ENCODE data around the gene TMEM184B. TPM values are rescaled to one million over a fixed set of nuclear protein-coding genes. Genes with fewer than 3 reads are reported as not detected.
A peak's percentile ranks its signal among the peaks of the same experiment; 100 is the strongest.

Gene TMEM184B
- total RNA-seq, 3 donors from 2014 or later (not counting 1 experiment from before 2014, with no cell fraction given): 58.1 to 72.5 (median 68.6) TPM

DNA sequence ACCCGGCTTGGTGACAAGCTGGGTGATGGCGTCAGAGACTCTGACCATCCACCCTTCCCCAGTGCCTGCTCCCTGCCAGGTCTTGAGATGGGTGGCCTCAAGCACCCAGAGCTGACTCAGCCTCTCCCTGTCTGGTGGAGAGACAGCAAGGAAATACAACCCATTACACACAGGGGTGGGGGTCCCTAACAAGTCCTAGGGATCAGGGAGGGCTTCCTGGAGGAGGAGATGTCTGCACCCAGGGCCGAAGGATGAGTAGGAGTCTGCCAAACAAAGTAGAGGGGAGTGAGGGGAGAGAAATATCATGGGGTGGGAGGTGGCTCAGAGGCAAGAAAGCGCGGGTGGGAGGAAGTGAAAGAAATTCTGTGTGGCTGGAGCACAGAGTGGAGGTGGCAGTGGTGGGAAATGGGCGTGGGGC, 64.2 kb downstream of the TMEM184B start:
- no peak overlapping the region for H3K27ac ChIP-seq (ENCODE audit: low read length)
- intact Hi-C loops (cut with micrococcal nuclease): loop anchor here (10.0 kb wide), 1 partner anchor 106 kb away; the partner anchor contains the start of gene CSNK1E
- ATAC-seq (no peak), DNase-seq (no peak)
- WGBS (ENCODE audit: insufficient coverage): 56% methylated on average over 5 of the region's 6 CpGs
- TF ChIP-seq, protein P1, sequence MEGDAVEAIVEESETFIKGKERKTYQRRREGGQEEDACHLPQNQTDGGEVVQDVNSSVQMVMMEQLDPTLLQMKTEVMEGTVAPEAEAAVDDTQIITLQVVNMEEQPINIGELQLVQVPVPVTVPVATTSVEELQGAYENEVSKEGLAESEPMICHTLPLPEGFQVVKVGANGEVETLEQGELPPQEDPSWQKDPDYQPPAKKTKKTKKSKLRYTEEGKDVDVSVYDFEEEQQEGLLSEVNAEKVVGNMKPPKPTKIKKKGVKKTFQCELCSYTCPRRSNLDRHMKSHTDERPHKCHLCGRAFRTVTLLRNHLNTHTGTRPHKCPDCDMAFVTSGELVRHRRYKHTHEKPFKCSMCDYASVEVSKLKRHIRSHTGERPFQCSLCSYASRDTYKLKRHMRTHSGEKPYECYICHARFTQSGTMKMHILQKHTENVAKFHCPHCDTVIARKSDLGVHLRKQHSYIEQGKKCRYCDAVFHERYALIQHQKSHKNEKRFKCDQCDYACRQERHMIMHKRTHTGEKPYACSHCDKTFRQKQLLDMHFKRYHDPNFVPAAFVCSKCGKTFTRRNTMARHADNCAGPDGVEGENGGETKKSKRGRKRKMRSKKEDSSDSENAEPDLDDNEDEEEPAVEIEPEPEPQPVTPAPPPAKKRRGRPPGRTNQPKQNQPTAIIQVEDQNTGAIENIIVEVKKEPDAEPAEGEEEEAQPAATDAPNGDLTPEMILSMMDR (IDR thresholded peaks at IDR 0.05): no peak
- Mint-ChIP-seq H3K4me1 (peaks cover 27 to 62% of the 10 kb centered on the region in 2 donors), H3K36me3 (no peaks in the 10 kb centered on the region), H3K9me3 (no peaks in the 10 kb centered on the region), H3K4me3 (peak overlapping the region; percentile 17), H3K27ac (peak overlapping the region; percentile 42 to 53), H3K27me3 (ENCODE audit: low read depth in 2 of 2) (no peaks in the 10 kb centered on the region)
- no peaks in the 10 kb centered on the region for H3K9me3 ChIP-seq (ENCODE audit: control insufficient read depth, insufficient read depth, low read length)
- no peaks in the 10 kb centered on the region for H3K27me3 ChIP-seq (ENCODE audit: control insufficient read depth, insufficient read depth, low read length)
- H3K4me1 ChIP-seq (ENCODE audit: control insufficient read depth, insufficient read depth, low read length): peaks cover 39% of the 10 kb centered on the region
- H3K36me3 ChIP-seq (ENCODE audit: control insufficient read depth, insufficient read depth, low read length): peaks cover 8% of the 10 kb centered on the region
- no peak overlapping the region for H3K4me3 ChIP-seq (ENCODE audit: low read length)

DNA sequence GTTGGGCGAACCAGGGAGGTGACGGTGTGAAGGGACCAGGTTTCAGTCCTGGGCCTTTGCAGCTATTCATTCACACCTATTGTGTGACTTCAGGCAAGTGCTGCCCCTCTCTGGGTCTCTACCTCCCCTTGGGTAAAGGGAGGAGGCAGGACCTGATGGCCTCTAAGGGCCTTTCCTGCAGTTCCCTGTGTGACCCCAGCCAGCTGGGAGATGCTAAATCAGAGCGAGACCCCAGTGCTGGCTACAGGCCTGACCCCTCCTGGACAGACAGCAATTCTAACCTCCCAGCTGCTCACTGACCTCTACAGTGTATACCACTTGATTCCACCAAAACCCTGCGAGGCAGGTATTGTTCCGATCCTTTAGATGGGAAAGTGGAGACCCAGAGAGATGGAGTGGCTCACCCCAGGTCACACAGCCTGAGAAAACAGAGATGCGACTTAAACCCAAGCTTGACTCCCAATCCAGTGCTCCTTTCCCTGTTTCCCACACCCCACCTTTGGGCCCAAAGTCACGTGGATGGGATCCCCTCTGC, 64.8 kb downstream of the TMEM184B start:
- TF ChIP-seq, protein P1 (IDR thresholded peaks at IDR 0.05): no peak
- H3K27ac ChIP-seq (ENCODE audit: low read length): no peak overlapping the region
- Mint-ChIP-seq H3K27ac (peak overlapping the region; percentile 42 to 53), H3K4me3 (peak overlapping the region; percentile 4), H3K27me3 (ENCODE audit: low read depth in 2 of 2) (no peaks in the 10 kb centered on the region), H3K4me1 (peaks cover 24 to 62% of the 10 kb centered on the region in 2 donors), H3K36me3 (no peaks in the 10 kb centered on the region), H3K9me3 (no peaks in the 10 kb centered on the region)
- ATAC-seq: no peak
- intact Hi-C loops (cut with micrococcal nuclease): loop anchor here (10.0 kb wide), 1 partner anchor 107 kb away; the partner anchor contains the start of gene CSNK1E
- H3K4me3 ChIP-seq (ENCODE audit: low read length): no peak overlapping the region
- WGBS (ENCODE audit: insufficient coverage): 89% methylated on average over 7 of the region's 7 CpGs
- peaks cover 41% of the 10 kb centered on the region for H3K4me1 ChIP-seq (ENCODE audit: control insufficient read depth, insufficient read depth, low read length)
- no peak for DNase-seq
- peaks cover 8% of the 10 kb centered on the region for H3K36me3 ChIP-seq (ENCODE audit: control insufficient read depth, insufficient read depth, low read length)
- H3K27me3 ChIP-seq (ENCODE audit: control insufficient read depth, insufficient read depth, low read length): no peaks in the 10 kb centered on the region
- no peaks in the 10 kb centered on the region for H3K9me3 ChIP-seq (ENCODE audit: control insufficient read depth, insufficient read depth, low read length)

DNA sequence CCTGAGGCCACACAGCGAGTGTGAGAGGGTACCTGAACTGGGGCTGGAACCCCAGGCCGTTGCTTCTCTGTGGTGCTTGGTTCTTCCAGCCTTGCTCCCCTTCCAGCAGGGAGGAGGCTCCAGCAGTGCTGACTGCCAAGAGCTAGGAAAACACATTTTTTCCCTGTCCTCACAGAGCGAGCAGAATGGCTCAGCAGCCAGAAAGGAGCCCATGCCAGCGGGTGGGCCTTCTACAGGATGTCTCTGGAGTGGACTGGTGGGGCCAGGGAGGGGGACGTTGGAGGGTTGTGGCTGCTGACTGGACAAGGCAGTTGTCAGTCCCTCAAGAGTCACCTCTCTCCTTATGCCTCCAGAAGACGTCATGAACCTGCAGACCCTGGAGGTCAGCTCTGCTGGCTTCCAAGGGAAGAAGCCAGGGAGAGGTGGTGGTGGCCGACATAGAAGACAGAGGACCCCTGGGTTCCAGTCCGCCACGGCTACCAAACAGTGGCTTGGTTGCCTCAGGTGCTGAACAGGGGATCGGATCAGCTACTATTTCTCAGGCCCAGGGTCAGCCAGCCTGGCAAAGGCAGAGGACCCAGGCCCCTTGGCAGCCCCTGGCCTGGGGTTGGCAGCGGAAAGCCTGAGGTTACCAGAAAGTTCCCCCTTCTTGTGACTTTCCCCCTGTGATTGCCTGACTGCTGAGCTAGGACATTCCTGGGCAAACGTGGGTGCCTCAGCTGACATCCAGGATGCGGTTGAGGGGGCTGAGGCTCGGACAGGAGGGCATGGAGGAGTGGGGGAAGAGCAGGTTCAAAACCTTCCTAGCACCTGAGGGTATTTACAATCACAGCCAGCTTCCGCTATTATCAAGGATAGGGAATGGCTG, 67.3 kb downstream of the TMEM184B start:
- H3K4me3 ChIP-seq (ENCODE audit: low read length): no peak overlapping the region
- 89% methylated on average over 15 of the region's 15 CpGs for WGBS (ENCODE audit: insufficient coverage)
- H3K9me3 Mint-ChIP-seq: no peaks in the 10 kb centered on the region
- H3K4me3 Mint-ChIP-seq: peak overlapping the region; percentile 86
- H3K4me1 ChIP-seq (ENCODE audit: control insufficient read depth, insufficient read depth, low read length): peaks cover 53% of the 10 kb centered on the region
- no peak for DNase-seq
- TF ChIP-seq, protein P1 (IDR thresholded peaks at IDR 0.05): no peak
- peaks cover 5% of the 10 kb centered on the region for H3K36me3 ChIP-seq (ENCODE audit: control insufficient read depth, insufficient read depth, low read length)
- no peak for ATAC-seq
- no peaks in the 10 kb centered on the region for H3K9me3 ChIP-seq (ENCODE audit: control insufficient read depth, insufficient read depth, low read length)
- H3K27me3 Mint-ChIP-seq (ENCODE audit: low read depth in 2 of 2): no peaks in the 10 kb centered on the region
- peak overlapping the region; percentile 2 for H3K27ac ChIP-seq (ENCODE audit: low read length)
- intact Hi-C loops (cut with micrococcal nuclease): loop anchor here (10.0 kb wide), 1 partner anchor 109 kb away; the partner anchor contains the start of gene CSNK1E
- peaks cover 29 to 68% of the 10 kb centered on the region in 2 donors for H3K4me1 Mint-ChIP-seq
- no peaks in the 10 kb centered on the region for H3K36me3 Mint-ChIP-seq
- no peaks in the 10 kb centered on the region for H3K27me3 ChIP-seq (ENCODE audit: control insufficient read depth, insufficient read depth, low read length)
- H3K27ac Mint-ChIP-seq: peak overlapping the region; percentile 90 to 96
